Endothelial cell (in vitro differentiated cells): Measurements from ENCODE around the gene CRHR2. TPM values are rescaled to one million over a fixed set of nuclear protein-coding genes. Genes with fewer than 3 reads are reported as not detected.

Source experiments
- DNase-seq: peaks from one replicate; pipeline ENCODE4 v3.0.0; 2021; ENCODE audit warnings: low spot score
- H3K27ac Mint-ChIP-seq: one replicate; pipeline ENCODE4 v1.8.0; 2021; ENCODE audit warnings: mixed read lengths, inconsistent platforms; ENCODE audit not compliant: unreplicated experiment
- H3K27me3 Mint-ChIP-seq: one replicate; pipeline ENCODE4 v1.8.0; 2021; ENCODE audit warnings: mild to moderate bottlenecking, moderate library complexity, mixed read lengths, inconsistent platforms; ENCODE audit not compliant: unreplicated experiment
- H3K36me3 Mint-ChIP-seq: one replicate; pipeline ENCODE4 v1.8.0; 2021; ENCODE audit warnings: mild to moderate bottlenecking, low read depth, mixed read lengths, inconsistent platforms; ENCODE audit not compliant: unreplicated experiment
- H3K4me1 Mint-ChIP-seq: one replicate; pipeline ENCODE4 v1.8.0; 2021; ENCODE audit warnings: mild to moderate bottlenecking, mixed read lengths, inconsistent platforms; ENCODE audit not compliant: unreplicated experiment
- H3K4me3 Mint-ChIP-seq: one replicate; pipeline ENCODE4 v1.8.0; 2021; ENCODE audit warnings: mild to moderate bottlenecking, mixed read lengths, inconsistent platforms; ENCODE audit not compliant: unreplicated experiment
- H3K9me3 Mint-ChIP-seq: one replicate; pipeline ENCODE4 v1.8.0; 2021; ENCODE audit warnings: mixed read lengths, inconsistent platforms; ENCODE audit not compliant: unreplicated experiment
- total RNA-seq: library from RNA; stranded (reverse); fragmentation: NEBNext Ultra II Directional; extraction: Animal tissue kit (Norgen Biotek cat#: 25700); gene quantifications from one replicate; pipeline ENCODE4 v1.2.1, GENCODE V29; 2021; ENCODE audit not compliant: unreplicated experiment
- TF ChIP-seq, protein P1 (sequence below): fragments of 200-600 bp; sonication (generic); IDR thresholded peaks from one replicate; pipeline ENCODE4 v1.5.0; 2021; ENCODE audit warnings: antibody characterized with exemption; ENCODE audit not compliant: unreplicated experiment

The CRHR2 gene
- total RNA-seq, 1 donor from 2014 or later = 0.38 TPM

DNA sequence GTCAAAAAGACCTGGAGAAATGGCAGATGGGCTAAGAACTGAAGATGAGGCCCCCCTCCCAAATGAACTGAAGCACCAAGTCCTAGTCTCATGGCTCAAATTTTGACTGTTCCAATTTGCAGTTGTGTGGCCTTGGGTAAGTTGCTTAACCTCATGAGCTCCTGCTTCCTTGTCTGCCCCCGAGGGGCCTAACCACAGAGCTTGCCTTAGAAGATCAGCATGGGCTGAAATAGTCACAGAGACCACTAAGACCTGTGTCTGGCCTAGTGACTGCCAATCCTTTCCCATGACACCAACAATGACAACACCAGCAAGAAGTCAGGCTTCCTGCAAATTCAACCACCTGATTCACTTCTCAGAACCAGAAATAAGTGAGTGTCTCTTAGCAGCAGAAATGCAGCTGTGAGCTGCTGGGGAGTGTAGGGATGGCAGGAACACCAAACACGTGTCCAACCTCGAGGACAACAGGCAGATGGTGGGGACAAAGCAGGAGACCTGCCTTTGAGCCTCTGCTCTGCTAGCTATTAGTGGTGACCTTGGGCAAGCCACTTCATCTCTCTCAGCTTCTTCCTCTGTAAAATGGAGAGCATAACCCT is 23.7 kb downstream of the CRHR2 start:
- no peaks in the 10 kb centered on the region for H3K9me3 Mint-ChIP-seq
- no peak overlapping the region for H3K27ac Mint-ChIP-seq
- TF ChIP-seq, protein P1, sequence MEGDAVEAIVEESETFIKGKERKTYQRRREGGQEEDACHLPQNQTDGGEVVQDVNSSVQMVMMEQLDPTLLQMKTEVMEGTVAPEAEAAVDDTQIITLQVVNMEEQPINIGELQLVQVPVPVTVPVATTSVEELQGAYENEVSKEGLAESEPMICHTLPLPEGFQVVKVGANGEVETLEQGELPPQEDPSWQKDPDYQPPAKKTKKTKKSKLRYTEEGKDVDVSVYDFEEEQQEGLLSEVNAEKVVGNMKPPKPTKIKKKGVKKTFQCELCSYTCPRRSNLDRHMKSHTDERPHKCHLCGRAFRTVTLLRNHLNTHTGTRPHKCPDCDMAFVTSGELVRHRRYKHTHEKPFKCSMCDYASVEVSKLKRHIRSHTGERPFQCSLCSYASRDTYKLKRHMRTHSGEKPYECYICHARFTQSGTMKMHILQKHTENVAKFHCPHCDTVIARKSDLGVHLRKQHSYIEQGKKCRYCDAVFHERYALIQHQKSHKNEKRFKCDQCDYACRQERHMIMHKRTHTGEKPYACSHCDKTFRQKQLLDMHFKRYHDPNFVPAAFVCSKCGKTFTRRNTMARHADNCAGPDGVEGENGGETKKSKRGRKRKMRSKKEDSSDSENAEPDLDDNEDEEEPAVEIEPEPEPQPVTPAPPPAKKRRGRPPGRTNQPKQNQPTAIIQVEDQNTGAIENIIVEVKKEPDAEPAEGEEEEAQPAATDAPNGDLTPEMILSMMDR = no peak
- H3K4me3 Mint-ChIP-seq = no peak overlapping the region
- DNase-seq = no peak
- H3K27me3 Mint-ChIP-seq = peaks cover 3% of the 10 kb centered on the region
- H3K4me1 Mint-ChIP-seq = peaks cover 11% of the 10 kb centered on the region
- H3K36me3 Mint-ChIP-seq = peaks cover 21% of the 10 kb centered on the region

GRCh38 chr7:30657131-30657530 is 25.1 kb downstream of the CRHR2 start:
- peaks cover 22% of the 10 kb centered on the region for H3K36me3 Mint-ChIP-seq
- H3K4me1 Mint-ChIP-seq = peaks cover 12% of the 10 kb centered on the region
- H3K9me3 Mint-ChIP-seq = no peaks in the 10 kb centered on the region
- TF ChIP-seq, protein P1 = no peak
- no peak overlapping the region for H3K4me3 Mint-ChIP-seq
- H3K27ac Mint-ChIP-seq = peak overlapping the region; percentile 0
- DNase-seq = no peak
- H3K27me3 Mint-ChIP-seq = peaks cover 3% of the 10 kb centered on the region

DNA sequence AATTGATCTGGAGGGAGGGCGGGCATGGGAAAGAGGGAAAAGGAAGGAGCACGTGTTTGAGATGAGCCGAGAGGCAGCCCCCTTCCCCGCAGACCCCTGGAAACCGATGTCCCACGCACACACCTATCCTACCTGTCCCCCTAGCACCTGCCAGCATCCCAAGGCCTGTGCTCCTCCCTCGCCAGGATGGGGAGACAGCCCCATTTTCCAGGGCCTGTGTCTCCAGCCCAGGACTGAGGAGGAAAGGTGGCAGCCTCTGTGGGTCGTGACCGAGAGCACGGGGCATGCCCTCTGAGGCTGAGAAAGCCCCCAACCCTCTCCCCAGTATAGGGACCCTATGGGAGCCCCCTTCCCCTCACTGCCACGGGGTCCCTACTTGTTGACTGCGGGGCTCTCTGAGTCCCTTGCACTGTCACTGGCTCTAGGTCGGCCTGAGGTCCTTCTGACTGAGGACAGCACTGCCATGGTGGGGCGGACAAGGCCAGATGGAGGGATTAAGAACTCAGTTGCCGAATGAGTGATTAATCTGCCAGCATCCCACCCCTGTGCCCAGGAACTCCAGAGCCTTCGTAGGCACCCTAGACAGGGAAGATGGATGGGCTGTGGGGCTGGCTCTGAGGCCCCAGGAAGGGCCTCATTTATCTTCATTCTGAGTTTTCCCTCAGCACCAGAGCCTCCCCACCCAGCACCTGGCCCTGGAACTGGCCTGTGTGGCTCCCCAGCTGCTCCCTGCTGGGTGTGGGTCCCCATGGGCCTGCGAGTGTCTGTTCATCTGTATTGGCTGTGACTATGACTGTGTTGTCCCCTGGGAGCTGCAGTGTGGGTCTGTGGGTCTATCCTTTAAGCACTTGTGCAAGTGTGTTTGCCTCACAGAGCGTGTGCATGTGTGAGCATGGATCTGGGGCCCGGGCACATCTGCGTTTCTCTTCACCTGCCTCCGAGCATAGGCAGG is 26.0 kb downstream of the CRHR2 start:
- Mint-ChIP-seq H3K9me3 (no peaks in the 10 kb centered on the region), H3K36me3 (peaks cover 22% of the 10 kb centered on the region), H3K27ac (no peak overlapping the region), H3K27me3 (peaks cover 3% of the 10 kb centered on the region), H3K4me1 (peaks cover 9% of the 10 kb centered on the region), H3K4me3 (no peak overlapping the region)
- TF ChIP-seq, protein P1 = no peak
- DNase-seq = no peak

- H3K27ac Mint-ChIP-seq = no peak overlapping the region
- H3K4me3 Mint-ChIP-seq = no peak overlapping the region
- TF ChIP-seq, protein P1 = no peak
- H3K4me1 Mint-ChIP-seq = peaks cover 9% of the 10 kb centered on the region
- no peak for DNase-seq
- H3K36me3 Mint-ChIP-seq = peaks cover 22% of the 10 kb centered on the region
- H3K27me3 Mint-ChIP-seq = peaks cover 3% of the 10 kb centered on the region
- H3K9me3 Mint-ChIP-seq = no peaks in the 10 kb centered on the region
Measured at GRCh38 chr7:30655096-30655970, 26.9 kb downstream of the CRHR2 start.
